ENCODE data around the gene SHOX. TPM values are rescaled to one million over a fixed set of nuclear protein-coding genes. Genes with fewer than 3 reads are reported as not detected.
"Not testable (repeated sequence)": the region's sequence is repeated elsewhere in the genome, so short reads cannot be mapped to it uniquely, and the experiment has no call there.

The SHOX gene
- total RNA-seq, 2 donors from 2014 or later: not detected

DNA sequence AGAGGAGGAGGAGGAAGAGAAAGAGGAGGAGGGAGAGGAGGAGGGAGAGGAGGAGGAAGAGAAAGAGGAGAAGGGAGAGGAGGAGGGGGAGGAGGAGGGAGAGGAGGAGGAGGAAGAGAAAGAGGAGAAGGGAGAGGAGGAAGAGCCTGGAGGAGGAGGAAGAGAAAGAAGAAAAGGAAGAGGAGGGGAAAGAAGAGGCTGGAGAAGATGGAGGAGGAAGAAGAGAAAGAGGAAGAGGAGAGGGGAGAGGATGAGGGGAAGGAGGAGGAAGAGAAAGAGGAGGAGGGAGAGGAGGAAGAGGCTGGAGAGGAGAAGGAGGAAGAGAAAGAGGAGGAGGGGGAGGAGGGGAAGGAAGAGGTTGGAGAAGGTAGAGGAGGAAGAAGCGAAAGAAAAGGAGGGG, 46.0 kb upstream of the SHOX start:
- WGBS, 2 experiments (ENCODE audit: insufficient coverage in 1 of 2, insufficient read length in 1 of 2): 69 to 70% methylated on average over 1 of the region's 1 CpG
- H3K4me1 ChIP-seq (ENCODE audit: control insufficient read depth, insufficient read depth, low read length): no peaks in the 10 kb centered on the region

DNA sequence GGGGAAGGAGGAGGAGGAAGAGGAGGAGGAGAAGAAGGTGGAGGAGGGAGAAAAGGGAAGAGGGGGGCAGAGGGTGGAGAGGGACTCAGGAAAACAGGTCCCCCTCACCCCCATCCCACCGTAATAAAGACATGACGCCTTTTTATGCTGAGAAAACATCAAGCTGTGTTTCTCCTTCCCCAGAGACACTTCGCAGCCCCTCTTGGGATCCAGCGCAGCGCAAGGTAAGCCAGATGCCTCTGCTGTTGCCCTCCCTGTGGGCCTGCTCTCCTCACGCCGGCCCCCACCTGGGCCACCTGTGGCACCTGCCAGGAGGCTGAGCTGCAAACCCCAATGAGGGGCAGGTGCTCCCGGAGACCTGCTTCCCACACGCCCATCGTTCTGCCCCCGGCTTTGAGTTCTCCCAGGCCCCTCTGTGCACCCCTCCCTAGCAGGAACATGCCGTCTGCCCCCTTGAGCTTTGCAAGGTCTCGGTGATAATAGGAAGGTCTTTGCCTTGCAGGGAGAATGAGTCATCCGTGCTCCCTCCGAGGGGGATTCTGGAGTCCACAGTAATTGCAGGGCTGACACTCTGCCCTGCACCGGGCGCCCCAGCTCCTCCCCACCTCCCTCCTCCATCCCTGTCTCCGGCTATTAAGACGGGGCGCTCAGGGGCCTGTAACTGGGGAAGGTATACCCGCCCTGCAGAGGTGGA, 45.3 kb upstream of the SHOX start:
- Mint-ChIP-seq H3K27me3 (ENCODE audit: insufficient read depth) (peaks cover 29% of the 10 kb centered on the region), H3K4me1 (no peaks in the 10 kb centered on the region), H3K27ac (no peak overlapping the region), H3K36me3 (ENCODE audit: low read depth) (no peaks in the 10 kb centered on the region), H3K4me3 (no peak overlapping the region), H3K9me3 (no peaks in the 10 kb centered on the region)
- TF ChIP-seq, protein P1, sequence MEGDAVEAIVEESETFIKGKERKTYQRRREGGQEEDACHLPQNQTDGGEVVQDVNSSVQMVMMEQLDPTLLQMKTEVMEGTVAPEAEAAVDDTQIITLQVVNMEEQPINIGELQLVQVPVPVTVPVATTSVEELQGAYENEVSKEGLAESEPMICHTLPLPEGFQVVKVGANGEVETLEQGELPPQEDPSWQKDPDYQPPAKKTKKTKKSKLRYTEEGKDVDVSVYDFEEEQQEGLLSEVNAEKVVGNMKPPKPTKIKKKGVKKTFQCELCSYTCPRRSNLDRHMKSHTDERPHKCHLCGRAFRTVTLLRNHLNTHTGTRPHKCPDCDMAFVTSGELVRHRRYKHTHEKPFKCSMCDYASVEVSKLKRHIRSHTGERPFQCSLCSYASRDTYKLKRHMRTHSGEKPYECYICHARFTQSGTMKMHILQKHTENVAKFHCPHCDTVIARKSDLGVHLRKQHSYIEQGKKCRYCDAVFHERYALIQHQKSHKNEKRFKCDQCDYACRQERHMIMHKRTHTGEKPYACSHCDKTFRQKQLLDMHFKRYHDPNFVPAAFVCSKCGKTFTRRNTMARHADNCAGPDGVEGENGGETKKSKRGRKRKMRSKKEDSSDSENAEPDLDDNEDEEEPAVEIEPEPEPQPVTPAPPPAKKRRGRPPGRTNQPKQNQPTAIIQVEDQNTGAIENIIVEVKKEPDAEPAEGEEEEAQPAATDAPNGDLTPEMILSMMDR (conservative IDR thresholded peaks at IDR 0.05): no peak
- peak; percentile 55 for DNase-seq
- H3K27ac ChIP-seq (ENCODE audit: low read depth, low read length): no peak overlapping the region
- peaks cover 15% of the 10 kb centered on the region for H3K27me3 ChIP-seq (ENCODE audit: control insufficient read depth, insufficient read depth, low read length, poor library complexity, severe bottlenecking)
- no peak overlapping the region for H3K9ac ChIP-seq (ENCODE audit: extremely low read depth, low read length, poor library complexity, severe bottlenecking)
- no peak overlapping the region for H3K4me3 ChIP-seq (ENCODE audit: low read length)
- H3K36me3 ChIP-seq (ENCODE audit: control insufficient read depth, insufficient read depth, low read length): no peaks in the 10 kb centered on the region
- H3K9me3 ChIP-seq (ENCODE audit: control insufficient read depth, low read length): no peaks in the 10 kb centered on the region
- no peaks in the 10 kb centered on the region for H3K4me1 ChIP-seq (ENCODE audit: control insufficient read depth, insufficient read depth, low read length)
- 44 to 47% methylated on average over 6 to 21 of the region's 21 CpGs for WGBS, 2 experiments (ENCODE audit: insufficient coverage in 1 of 2, insufficient read length in 1 of 2)

More for the DNA sequence above, 46.0 kb upstream of the SHOX start:
- Mint-ChIP-seq H3K9me3 (no peaks in the 10 kb centered on the region), H3K4me3 (no peak overlapping the region), H3K36me3 (ENCODE audit: low read depth) (no peaks in the 10 kb centered on the region), H3K27ac (no peak overlapping the region), H3K4me1 (no peaks in the 10 kb centered on the region), H3K27me3 (ENCODE audit: insufficient read depth) (peaks cover 29% of the 10 kb centered on the region)
- Histone ChIP-seq H3K27me3 (ENCODE audit: control insufficient read depth, insufficient read depth, low read length, poor library complexity, severe bottlenecking) (peaks cover 15% of the 10 kb centered on the region), H3K27ac (ENCODE audit: low read depth, low read length) (no peak overlapping the region), H3K9me3 (ENCODE audit: control insufficient read depth, low read length) (no peaks in the 10 kb centered on the region), H3K9ac (ENCODE audit: extremely low read depth, low read length, poor library complexity, severe bottlenecking) (no peak overlapping the region), H3K4me3 (ENCODE audit: low read length) (no peak overlapping the region), H3K36me3 (ENCODE audit: control insufficient read depth, insufficient read depth, low read length) (no peaks in the 10 kb centered on the region)
- DNase-seq: no peak
- TF ChIP-seq, protein P1 (conservative IDR thresholded peaks at IDR 0.05): no peak

DNA sequence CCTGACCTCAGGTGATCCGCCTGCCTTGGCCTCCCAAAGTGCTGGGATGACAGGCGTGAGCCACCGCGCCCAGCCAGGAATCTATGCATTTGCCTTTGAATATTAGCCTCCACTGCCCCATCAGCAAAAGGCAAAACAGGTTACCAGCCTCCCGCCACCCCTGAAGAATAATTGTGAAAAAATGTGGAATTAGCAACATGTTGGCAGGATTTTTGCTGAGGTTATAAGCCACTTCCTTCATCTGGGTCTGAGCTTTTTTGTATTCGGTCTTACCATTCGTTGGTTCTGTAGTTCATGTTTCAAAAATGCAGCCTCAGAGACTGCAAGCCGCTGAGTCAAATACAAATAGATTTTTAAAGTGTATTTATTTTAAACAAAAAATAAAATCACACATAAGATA, 44.2 kb upstream of the SHOX start:
- Mint-ChIP-seq H3K9me3 (no peaks in the 10 kb centered on the region), H3K4me1 (no peaks in the 10 kb centered on the region), H3K27ac (no peak overlapping the region)

DNA sequence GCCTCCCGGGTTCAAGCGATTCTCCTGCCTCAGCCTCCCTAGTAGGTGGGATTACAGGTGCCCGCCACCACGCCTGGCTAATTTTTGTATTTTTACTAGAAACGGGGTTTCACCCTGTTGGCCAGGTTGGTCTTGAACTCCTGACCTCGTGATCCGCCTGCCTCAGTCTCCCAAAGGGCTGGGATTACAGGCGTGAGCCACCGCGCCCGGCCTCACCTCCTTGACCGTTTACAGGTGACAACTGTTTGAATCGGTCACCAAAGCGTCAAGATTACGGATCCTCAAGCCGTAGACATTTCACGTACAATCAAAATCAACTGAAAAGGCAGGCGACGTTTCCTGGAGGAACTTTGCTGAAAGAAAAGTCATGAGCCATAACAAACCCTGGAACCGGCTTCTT, 41.3 kb upstream of the SHOX start:
- H3K9ac ChIP-seq (ENCODE audit: extremely low read depth, low read length, poor library complexity, severe bottlenecking); DNase-seq; H3K9me3 Mint-ChIP-seq; H3K27ac Mint-ChIP-seq; H3K9me3 ChIP-seq (ENCODE audit: control insufficient read depth, low read length); H3K4me1 ChIP-seq (ENCODE audit: control insufficient read depth, insufficient read depth, low read length); H3K36me3 Mint-ChIP-seq (ENCODE audit: low read depth); H3K27ac ChIP-seq (ENCODE audit: low read depth, low read length); H3K4me3 Mint-ChIP-seq; H3K4me1 Mint-ChIP-seq; H3K4me3 ChIP-seq (ENCODE audit: low read length); H3K36me3 ChIP-seq (ENCODE audit: control insufficient read depth, insufficient read depth, low read length); H3K27me3 ChIP-seq (ENCODE audit: control insufficient read depth, insufficient read depth, low read length, poor library complexity, severe bottlenecking): not testable (repeated sequence)
- 88 to 90% methylated on average over 19 to 20 of the region's 20 CpGs for WGBS, 2 experiments (ENCODE audit: insufficient coverage in 1 of 2, insufficient read length in 1 of 2)
- H3K27me3 Mint-ChIP-seq (ENCODE audit: insufficient read depth): peaks cover 19% of the 10 kb centered on the region

More for the DNA sequence above, 44.2 kb upstream of the SHOX start:
- no peak overlapping the region for H3K27ac ChIP-seq (ENCODE audit: low read depth, low read length)
- no peak overlapping the region for H3K9ac ChIP-seq (ENCODE audit: extremely low read depth, low read length, poor library complexity, severe bottlenecking)
- WGBS, 2 experiments (ENCODE audit: insufficient coverage in 1 of 2, insufficient read length in 1 of 2): 91 to 94% methylated on average over 6 to 7 of the region's 8 CpGs
- no peaks in the 10 kb centered on the region for H3K4me1 ChIP-seq (ENCODE audit: control insufficient read depth, insufficient read depth, low read length)
- TF ChIP-seq, protein P1 (conservative IDR thresholded peaks at IDR 0.05): no peak
- Mint-ChIP-seq H3K27me3 (ENCODE audit: insufficient read depth) (peaks cover 27% of the 10 kb centered on the region), H3K4me3 (no peak overlapping the region), H3K36me3 (ENCODE audit: low read depth) (no peaks in the 10 kb centered on the region)
- no peaks in the 10 kb centered on the region for H3K9me3 ChIP-seq (ENCODE audit: control insufficient read depth, low read length)
- H3K4me3 ChIP-seq (ENCODE audit: low read length): no peak overlapping the region
- H3K36me3 ChIP-seq (ENCODE audit: control insufficient read depth, insufficient read depth, low read length): no peaks in the 10 kb centered on the region
- H3K27me3 ChIP-seq (ENCODE audit: control insufficient read depth, insufficient read depth, low read length, poor library complexity, severe bottlenecking): peaks cover 15% of the 10 kb centered on the region
- no peak for DNase-seq

All from endodermal cell (in vitro differentiated cells).